ENCODE results near the gene FAM181B.

DNA sequence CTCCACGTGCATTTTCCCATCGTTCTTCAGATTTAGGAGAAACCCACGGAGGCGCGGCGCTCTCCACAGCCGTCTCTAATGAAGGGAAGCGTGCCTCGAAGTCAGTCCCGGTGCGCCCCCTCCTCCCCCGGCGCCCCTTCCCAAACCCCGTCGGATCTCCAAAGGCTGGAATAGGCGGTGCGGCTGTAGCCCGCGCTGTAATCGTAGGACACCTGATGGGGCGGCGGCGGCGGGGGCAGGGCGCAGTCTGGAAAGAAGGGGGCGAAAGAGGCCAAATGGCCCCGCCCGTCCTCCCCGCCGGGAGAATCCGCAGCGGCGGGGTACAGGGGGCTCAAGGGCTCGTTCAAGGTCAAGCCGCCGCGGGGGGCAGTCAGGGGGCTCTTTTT, 1.3 kb downstream of the FAM181B start:
- TF ChIP-seq CTCF (IDR thresholded peaks at IDR 0.05), result no peak
- no peak for TF ChIP-seq POLR2A (IDR thresholded peaks at IDR 0.05)
